T47D (cell line): ENCODE data around the gene SORCS1.

ENCODE experiments used
- DNase-seq, 2 experiments: peaks; one replicate each; pipeline versions ENCODE4 v3.0.0 to v3.0.0-alpha.2; 2011 to 2012; ENCODE audit warnings: low read depth in 1 of 2, low spot score in 1 of 2
- JUND ChIP-seq: IDR thresholded peaks from 2 replicates; pipeline ENCODE4 v1.6.1; 2012; ENCODE audit warnings: low read depth
- in situ Hi-C: cut with HindIII; loops from 2 replicates; pipeline ENCODE4 v1.10.0; 2016; ENCODE audit warnings: low sequenced_read_pairs, low pct_unique_long_range_greater_than_20kb

SORCS1 gene

DNA sequence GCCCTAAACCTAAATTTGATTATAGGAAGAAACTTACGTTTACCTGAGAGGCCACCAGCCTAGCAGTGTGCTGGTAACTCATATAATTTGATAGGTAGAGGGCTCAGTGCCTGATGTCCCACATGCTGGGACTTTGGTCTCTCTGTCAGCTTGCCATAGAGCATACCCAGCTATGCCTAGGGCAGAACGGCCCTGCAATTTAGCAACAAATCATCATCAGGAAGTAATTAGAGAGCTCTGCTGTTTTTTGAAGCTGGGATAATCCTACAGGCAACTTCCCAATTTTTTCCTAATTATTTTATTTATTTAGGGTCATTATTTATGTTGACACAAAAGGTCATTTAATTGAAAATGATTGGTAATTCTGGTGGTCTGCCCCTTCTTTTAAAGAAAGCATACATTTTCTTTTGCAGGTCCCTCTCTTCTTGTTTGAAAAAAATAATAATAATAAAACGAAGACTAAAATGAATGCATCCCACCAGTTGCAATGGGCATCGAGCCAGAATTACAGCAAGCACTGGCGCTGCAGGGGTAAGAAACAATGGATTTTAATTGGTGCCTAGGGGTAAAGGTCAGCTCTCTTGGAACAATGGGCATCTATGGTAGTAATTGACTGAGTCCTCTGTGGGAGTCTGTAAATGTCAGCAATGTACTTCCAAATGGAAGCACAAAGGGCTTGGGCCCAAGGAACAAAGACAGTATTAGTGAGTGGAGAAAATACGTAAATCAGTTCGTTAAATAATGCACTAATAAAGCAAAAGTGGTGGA lies 348.0 kb downstream of the SORCS1 start:
- in situ Hi-C loops = no loop called here
- no peak for DNase-seq
- TF ChIP-seq JUND = no peak

DNA sequence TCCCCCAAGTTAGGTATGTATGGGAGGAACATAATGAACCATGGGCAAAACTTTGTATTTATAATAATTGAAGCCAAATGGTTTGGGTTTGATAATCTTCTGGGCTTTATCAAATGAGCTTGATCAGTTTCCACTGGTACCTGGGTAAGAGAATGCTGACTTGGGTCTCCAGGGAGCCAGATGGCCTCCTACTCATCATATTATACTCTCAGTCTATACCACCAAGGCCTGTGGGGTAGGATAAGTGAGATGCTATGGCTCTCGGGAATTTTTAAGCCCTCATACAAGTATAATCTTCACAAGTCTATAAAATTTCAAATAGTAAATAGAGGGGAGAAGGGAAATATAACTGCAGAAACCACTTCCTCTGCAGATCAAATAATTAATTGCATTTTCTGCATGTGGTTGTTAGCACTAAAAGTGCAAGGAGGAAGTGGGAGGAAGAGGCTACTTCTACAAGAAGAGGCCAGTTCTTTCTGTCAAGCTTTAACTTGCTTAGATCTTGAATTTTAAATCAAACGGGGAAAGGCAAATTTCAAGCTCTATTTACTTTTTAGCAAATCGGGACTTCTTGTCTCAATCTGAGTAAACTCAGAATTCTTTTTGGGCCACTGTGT lies 349.0 kb downstream of the SORCS1 start:
- no peak for TF ChIP-seq JUND
- in situ Hi-C loops = no loop called here
- no peak for DNase-seq

DNA sequence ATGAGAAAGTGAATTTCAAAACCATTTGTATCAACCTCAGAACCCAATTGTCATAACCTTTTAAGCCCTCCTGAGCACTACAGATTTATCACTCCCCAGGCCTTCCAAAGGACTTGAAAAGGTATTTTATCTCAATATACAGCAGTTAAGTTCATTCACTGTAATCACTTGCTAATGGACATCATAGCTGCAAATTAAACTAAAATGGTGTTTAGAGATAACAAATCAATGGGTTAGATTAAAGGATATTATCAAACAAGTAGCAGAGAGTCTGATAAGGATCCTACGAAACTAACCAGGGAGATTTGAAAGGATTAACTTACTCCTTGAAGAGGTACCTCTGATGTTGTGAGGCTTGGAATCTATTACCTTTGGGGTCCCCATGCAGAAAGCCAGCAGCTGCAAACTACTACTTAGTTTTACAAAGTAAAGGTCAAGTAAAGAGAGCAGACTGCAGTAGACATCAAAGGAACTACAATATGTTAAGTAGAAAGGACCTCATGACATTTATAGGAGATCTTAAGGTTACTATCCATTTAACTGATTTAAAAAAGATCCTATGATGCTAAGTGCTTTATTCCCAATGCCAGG lies 359.4 kb downstream of the SORCS1 start:
- TF ChIP-seq JUND = no peak
- in situ Hi-C loops = no loop called here
- no peak for DNase-seq

DNA sequence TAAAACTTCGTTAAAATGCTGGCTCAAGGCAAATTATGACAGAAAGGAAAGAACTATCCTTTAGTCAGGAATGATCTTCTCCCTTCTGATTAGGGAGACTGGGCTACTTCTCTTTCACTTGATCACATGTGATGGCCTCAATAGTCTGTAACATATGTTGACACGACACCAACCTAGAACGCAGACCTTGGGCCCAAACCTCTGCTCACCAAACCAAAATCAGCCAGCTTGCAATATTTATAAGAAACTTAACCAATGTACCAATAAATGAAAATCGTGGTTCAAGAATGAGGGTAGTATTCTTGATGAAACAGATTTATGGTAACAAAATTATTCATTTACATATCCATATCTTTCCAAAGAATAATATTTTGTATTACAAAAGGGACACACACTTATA lies 361.6 kb downstream of the SORCS1 start:
- in situ Hi-C loops = no loop called here
- no peak for DNase-seq
- no peak for TF ChIP-seq JUND

DNA sequence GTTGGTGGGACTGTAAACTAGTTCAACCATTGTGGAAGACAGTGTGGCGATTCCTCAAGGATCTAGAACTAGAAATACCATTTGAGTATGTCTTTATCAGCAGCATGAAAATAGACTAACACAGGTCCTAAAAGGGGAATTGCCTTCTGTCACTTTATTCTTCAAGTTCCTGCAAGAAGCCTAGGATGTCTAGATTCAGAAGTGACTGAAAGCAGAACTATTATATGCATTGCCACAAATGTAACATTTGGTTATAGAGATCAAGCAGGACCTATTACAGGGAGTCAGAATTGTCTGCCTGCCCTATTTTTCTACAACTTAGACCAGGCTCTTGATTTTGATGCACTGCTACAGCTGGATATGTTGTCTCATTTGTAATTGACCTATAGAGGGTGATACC lies 364.7 kb downstream of the SORCS1 start:
- no peak for DNase-seq
- TF ChIP-seq JUND = no peak
- in situ Hi-C loops = no loop called here

DNA sequence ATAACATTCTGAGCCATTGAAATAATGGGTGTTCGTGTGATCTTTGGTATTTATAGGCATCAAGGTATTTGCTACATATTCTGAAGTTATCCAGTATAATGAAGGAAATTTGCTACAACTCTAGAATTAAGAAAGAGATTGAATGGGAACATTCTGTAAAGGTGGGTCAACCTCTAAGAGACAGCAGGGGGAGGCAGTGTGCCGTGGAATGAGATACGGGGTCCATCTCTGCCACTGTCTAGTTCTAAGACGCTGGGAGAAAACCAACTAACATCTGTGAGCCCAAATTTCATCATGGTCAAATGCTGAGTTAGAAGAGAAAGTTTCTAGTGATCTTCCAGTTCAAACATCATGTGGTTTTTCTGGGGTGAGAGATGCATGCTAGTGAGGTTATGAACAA lies 368.9 kb downstream of the SORCS1 start:
- no peak for TF ChIP-seq JUND
- peak in 1 of 2 experiments; percentile 4 for DNase-seq
- in situ Hi-C loops = no loop called here

DNA sequence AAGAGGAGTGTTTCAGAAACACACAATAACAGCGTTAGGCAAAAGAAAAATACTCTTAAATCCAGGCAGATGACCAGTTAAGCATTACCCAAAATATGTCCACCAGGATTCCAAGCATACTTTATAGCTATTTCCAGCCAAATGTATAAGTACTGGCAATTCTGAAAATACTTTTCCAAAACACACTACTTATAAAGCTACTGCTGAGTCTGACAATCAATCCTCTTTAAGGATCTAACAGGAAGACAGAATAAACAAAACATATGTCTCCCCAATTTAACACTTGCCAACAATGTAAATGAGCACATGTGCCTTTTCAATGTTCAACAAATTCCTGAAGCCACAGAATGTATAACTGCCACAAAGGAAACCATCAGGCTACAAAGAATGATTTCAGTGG lies 370.9 kb downstream of the SORCS1 start:
- no peak for DNase-seq
- in situ Hi-C loops = no loop called here
- no peak for TF ChIP-seq JUND

DNA sequence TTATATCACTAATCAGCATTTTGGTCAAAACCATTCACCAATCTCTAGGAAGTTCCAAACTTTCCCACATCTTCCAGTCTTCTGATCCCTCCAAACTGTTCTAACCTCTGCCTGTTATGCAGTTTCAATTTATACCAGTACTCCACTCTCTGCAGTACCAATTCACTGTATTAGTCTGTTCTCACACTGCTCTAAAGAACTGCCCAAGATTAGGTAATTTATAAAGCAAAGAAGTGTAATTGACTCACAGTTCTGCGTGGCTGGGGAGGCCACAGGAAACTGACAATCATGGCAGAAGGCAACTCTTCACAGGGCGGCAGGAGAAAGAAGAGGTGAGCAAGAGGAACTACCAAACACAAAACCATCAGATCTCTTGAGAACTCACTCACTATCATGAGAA lies 374.9 kb downstream of the SORCS1 start:
- TF ChIP-seq JUND = no peak
- in situ Hi-C loops = no loop called here
- DNase-seq = no peak

DNA sequence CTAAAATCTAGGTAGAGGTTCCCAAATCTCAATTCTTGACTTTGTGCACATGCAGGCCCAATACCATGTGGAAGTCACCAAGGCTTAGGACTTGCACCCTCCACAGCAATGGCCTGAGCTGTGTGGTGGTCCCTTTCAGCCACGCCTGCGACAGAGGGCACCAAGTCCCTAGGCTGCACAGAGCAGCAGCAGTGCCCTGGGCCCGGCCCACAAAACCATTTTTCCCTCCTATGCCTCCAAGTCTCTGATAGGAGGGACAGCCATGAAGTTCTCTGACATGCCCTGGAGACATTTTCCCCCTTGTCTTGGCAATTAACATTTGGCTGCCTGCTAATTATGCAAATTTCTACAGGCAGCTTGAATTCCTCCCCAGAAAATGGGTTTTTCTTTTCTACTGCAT lies 375.5 kb downstream of the SORCS1 start:
- no peak for TF ChIP-seq JUND
- in situ Hi-C loops = no loop called here
- no peak for DNase-seq

DNA sequence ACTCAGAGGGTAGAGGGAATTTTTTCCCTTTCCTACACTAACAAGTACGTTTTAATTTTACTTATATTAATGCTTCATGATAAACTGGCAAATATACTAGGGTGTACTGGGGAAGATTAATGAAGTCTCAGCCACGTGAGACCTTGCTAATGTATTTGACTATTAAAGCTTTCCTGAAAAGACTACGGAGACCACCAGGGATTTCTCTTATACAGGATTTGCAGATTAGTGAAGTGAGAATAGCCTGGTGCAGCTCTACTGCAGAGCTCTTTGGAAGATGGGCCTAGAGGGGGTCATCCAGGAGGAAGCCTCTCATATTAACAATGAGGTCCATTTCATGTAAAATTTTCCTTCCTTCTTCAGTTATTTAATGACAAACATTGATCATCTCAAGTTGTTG lies 379.0 kb downstream of the SORCS1 start:
- no peak for DNase-seq
- in situ Hi-C loops = no loop called here
- TF ChIP-seq JUND = no peak

DNA sequence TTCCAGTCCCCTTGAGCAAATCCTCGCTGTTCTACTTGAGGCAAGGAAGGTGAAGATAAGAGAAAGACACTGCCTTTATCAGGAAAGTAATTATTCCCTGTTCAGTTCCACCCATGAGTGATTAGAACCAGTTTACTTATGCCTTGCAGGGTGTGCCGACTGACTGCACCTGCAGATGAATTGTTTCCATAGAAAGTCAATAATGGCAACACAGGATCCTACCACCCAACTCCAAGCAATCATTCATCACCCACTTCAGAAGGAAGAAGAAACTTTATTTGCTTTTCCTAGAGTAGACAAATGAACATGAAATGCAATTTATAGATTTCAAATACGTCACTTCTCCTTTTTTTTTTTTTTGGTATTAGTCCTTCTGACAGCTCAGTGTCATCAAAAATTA lies 383.9 kb downstream of the SORCS1 start:
- TF ChIP-seq JUND = no peak
- DNase-seq = no peak
- in situ Hi-C loops = no loop called here

DNA sequence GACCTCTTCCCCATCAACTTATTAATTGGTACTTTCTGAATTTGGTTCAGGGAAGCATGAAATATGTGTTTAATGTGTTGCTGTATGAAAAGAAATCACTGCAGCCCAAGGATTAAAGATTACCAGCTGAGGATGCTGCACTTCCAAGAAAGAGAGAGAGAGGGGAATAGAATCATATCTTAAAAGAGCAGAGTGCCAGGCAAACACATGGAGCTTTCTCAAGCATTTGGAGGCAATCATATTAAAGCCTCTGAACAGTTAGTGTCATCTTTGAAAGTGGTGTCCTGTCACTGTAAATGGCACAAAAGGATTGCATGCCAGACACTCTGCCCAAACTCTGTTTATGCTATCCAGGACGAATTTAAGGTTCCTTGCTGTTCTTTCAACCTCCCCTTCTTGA lies 386.7 kb downstream of the SORCS1 start:
- in situ Hi-C loops = no loop called here
- TF ChIP-seq JUND = no peak
- no peak for DNase-seq

DNA sequence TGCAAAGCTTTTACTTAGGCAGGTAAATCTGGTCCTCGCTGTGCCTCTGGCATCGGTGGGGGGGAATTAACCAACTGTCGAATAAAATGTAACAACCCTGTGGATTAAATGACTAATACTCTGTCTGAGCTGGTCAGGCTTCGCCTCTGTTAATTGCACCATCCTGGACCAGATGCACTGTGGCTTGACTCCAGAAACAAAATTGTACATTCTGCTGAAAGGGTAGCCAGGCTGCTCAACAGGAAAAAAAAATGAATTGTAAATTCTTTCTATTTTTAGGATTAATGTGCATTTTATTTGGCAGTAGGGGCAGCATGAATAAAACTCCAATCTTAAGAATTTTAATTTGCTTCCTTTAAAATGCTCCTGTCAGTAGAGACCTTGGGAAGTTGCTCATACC lies 389.4 kb downstream of the SORCS1 start:
- in situ Hi-C loops = no loop called here
- TF ChIP-seq JUND = no peak
- DNase-seq = no peak

DNA sequence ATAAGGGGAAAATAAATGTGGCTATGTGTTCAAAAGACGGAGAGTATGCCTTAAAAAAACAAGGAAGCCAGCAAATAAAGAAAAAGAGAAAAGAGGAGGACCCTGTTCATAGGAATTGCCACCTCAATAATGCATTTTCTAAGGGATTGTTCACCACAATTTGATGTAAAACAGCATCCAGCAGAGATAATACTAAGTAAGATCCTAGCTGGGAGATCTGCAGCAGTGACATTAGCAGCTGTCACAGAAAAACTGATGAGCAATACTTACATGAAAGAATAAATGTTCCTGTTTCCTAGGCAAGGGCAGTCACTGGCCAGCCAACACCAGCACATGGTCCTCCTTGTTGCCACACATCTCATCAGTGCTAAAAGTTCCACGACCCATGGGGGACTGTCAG lies 391.5 kb downstream of the SORCS1 start:
- in situ Hi-C loops = no loop called here
- no peak for TF ChIP-seq JUND
- no peak for DNase-seq
